ENCODE data around the gene STK17B. TPM values are rescaled to one million over a fixed set of nuclear protein-coding genes. Genes with fewer than 3 reads are reported as not detected.

STK17B gene
- total and polyA plus RNA-seq, 10 donors, result 48.7 to 248 (median 186) TPM

DNA sequence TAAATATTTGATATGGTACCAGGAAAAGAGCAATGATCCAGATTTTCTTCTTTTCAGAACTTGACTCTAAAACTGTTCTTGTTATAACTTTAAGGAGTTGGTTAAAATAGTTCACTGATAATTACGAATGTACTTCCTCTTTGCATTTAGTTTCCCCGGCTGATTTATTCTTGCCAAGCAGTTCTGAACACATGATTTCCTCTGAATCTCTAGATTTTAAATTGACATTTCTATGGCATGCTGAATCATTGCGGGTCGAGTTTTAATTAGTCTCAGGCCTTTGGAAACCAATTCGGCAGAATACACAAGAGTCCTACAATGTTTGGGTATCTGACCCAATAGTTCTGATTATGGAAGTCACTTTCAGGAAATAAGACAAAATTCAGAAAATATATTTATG lies 65.4 kb downstream of the STK17B start:
- peak overlapping the region in 4 of 8 donors; percentile 4 to 50 (median 12) for H3K27ac ChIP-seq
- no peaks in the 10 kb centered on the region for H3K9me3 ChIP-seq
- H3K27me3 ChIP-seq (replicated peaks in 1 of 7), result no peaks in the 10 kb centered on the region
- intact Hi-C loops (cut with DNase I; ENCODE audit: low total_unique reads), result no loop called here
- H3K36me3 ChIP-seq, result no peaks in the 10 kb centered on the region
- no peak for DNase-seq
- no peak overlapping the region for H3K4me3 ChIP-seq
- WGBS, 5 donors, result 9 to 16% (median 11%) methylated on average over 5 of the region's 5 CpGs
- peaks cover 0 to 41% (median 26%) of the 10 kb centered on the region in 6 donors for H3K4me1 ChIP-seq
- TF ChIP-seq, protein P1, sequence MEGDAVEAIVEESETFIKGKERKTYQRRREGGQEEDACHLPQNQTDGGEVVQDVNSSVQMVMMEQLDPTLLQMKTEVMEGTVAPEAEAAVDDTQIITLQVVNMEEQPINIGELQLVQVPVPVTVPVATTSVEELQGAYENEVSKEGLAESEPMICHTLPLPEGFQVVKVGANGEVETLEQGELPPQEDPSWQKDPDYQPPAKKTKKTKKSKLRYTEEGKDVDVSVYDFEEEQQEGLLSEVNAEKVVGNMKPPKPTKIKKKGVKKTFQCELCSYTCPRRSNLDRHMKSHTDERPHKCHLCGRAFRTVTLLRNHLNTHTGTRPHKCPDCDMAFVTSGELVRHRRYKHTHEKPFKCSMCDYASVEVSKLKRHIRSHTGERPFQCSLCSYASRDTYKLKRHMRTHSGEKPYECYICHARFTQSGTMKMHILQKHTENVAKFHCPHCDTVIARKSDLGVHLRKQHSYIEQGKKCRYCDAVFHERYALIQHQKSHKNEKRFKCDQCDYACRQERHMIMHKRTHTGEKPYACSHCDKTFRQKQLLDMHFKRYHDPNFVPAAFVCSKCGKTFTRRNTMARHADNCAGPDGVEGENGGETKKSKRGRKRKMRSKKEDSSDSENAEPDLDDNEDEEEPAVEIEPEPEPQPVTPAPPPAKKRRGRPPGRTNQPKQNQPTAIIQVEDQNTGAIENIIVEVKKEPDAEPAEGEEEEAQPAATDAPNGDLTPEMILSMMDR (IDR thresholded peaks at IDR 0.05 in 8 of 11, conservative IDR thresholded peaks at IDR 0.05 in 3 of 11), result no peak
- no peak for TF ChIP-seq POLR2AphosphoS5 (IDR thresholded peaks at IDR 0.05)
- TF ChIP-seq POLR2A (IDR thresholded peaks at IDR 0.05), result no peak

DNA sequence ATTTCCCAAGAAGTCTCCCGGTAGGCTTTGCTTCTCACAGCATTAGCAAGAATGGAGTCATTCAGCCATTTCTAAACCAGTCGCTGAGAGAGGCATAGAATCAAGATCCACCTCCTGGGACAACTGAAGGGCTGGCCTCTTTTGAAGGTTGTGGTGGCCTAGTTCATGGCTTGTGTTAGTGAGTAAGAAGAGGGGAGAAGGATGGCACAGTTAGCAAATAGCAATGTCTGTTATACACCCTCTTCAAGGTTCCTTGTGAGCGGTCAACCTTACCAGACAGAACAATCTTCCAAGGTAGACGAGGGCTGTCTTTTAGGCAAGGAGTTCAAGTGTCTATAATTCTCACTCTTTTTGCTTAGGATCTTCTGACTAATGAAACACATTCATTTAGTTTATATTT lies 67.3 kb downstream of the STK17B start:
- TF ChIP-seq, protein P1 (IDR thresholded peaks at IDR 0.05 in 8 of 11, conservative IDR thresholded peaks at IDR 0.05 in 3 of 11), result no peak
- TF ChIP-seq POLR2A (IDR thresholded peaks at IDR 0.05), result no peak
- no peak for DNase-seq
- no peak overlapping the region for H3K4me3 ChIP-seq
- H3K4me1 ChIP-seq, result peaks cover 0 to 44% (median 29%) of the 10 kb centered on the region in 6 donors
- no peak overlapping the region for H3K27ac ChIP-seq
- H3K36me3 ChIP-seq, result no peaks in the 10 kb centered on the region
- H3K9me3 ChIP-seq, result no peaks in the 10 kb centered on the region
- intact Hi-C loops (cut with DNase I; ENCODE audit: low total_unique reads), result no loop called here
- no peaks in the 10 kb centered on the region for H3K27me3 ChIP-seq (replicated peaks in 1 of 7)
- WGBS, 5 donors, result 77 to 90% (median 86%) methylated on average over 4 of the region's 4 CpGs

- H3K27ac ChIP-seq, result no peak overlapping the region
- no peaks in the 10 kb centered on the region for H3K27me3 ChIP-seq (replicated peaks in 1 of 7)
- intact Hi-C loops (cut with DNase I; ENCODE audit: low total_unique reads), result no loop called here
- H3K4me1 ChIP-seq, result peaks cover 0 to 44% (median 29%) of the 10 kb centered on the region in 6 donors
- H3K4me3 ChIP-seq, result no peak overlapping the region
- H3K9me3 ChIP-seq, result no peaks in the 10 kb centered on the region
- TF ChIP-seq POLR2AphosphoS5 (IDR thresholded peaks at IDR 0.05), result no peak
- no peak for TF ChIP-seq POLR2A (IDR thresholded peaks at IDR 0.05)
- TF ChIP-seq, protein P1 (IDR thresholded peaks at IDR 0.05 in 8 of 11, conservative IDR thresholded peaks at IDR 0.05 in 3 of 11), result no peak
- no peaks in the 10 kb centered on the region for H3K36me3 ChIP-seq
- 85 to 96% (median 93%) methylated on average over 2 of the region's 2 CpGs for WGBS, 5 donors
- no peak for DNase-seq
Observed at GRCh38 chr2:196103626-196104025, 67.8 kb downstream of the STK17B start.

DNA sequence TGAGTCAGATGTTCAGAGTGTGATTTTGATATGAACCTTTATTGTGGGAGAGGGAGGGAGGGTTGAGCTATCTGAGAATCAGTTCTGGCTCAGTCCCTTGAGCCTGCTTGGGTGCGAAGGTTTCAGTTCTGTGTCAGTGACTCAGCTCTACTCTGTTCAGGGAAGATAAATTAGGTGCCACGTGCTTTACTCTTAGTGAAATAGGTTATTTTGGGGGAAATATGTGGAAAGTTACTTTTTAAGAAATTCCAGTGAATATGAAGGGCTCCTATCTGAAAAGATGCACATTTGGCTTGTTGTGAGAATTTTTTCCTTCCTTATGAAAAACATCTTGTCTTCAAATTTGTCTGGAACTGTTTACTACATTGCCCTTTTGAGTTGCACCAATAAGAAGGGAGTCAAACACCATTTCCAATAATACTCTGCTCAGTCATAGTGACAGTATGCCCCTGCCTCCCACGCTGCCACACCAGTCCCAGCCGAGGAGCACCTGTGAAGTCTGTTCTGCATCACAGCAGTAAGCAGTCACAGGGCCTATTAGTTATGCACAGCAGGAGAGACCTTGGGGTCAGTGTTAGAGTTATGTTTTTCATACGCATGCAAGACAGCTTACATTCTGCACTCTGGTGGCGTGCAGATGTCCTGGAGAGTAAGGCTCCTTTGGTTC lies 69.9 kb downstream of the STK17B start:
- H3K36me3 ChIP-seq, result no peaks in the 10 kb centered on the region
- TF ChIP-seq POLR2A (IDR thresholded peaks at IDR 0.05), result no peak
- TF ChIP-seq, protein P1 (IDR thresholded peaks at IDR 0.05 in 8 of 11, conservative IDR thresholded peaks at IDR 0.05 in 3 of 11), result no peak
- TF ChIP-seq POLR2AphosphoS5 (IDR thresholded peaks at IDR 0.05), result peak in 2 of 3 donors; percentile 49 to 58
- H3K27me3 ChIP-seq (replicated peaks in 1 of 7), result no peaks in the 10 kb centered on the region
- peaks cover 0 to 41% (median 28%) of the 10 kb centered on the region in 6 donors for H3K4me1 ChIP-seq
- intact Hi-C loops (cut with DNase I; ENCODE audit: low total_unique reads), result no loop called here
- peak; percentile 82 for DNase-seq
- WGBS, 5 donors, result 36 to 41% (median 41%) methylated on average over 6 of the region's 6 CpGs
- H3K9me3 ChIP-seq, result no peaks in the 10 kb centered on the region
- H3K4me3 ChIP-seq, result no peak overlapping the region
- H3K27ac ChIP-seq, result peak overlapping the region in 5 of 8 donors; percentile 20 to 73 (median 60)
